ELR (cell line): ENCODE measurements around the gene EIF2A.
"Not testable (repeated sequence)": the region's sequence is repeated elsewhere in the genome, so short reads cannot be mapped to it uniquely, and the experiment has no call there.

Source experiments
- DNase-seq: peaks from one replicate; pipeline ENCODE4 v3.0.0-alpha.2; 2015; ENCODE audit warnings: low read depth

EIF2A gene

GRCh38 chr3:150602426-150603152 is 56.0 kb downstream of the EIF2A start:
- DNase-seq: no peak

- peak; percentile 94 for DNase-seq
Observed at GRCh38 chr3:150603153-150603979, 56.8 kb downstream of the EIF2A start, which contains the start of gene SELENOT. TSS of gene SELENOT (plus strand) at chr3:150603321. CDS start at chr3:150603363, 42 bp downstream.

GRCh38 chr3:150603980-150604319 is 57.4 kb downstream of the EIF2A start:
- DNase-seq: no peak

- DNase-seq: no peak
Observed at GRCh38 chr3:150605998-150606641, 59.5 kb downstream of the EIF2A start.

- DNase-seq: no peak
Observed at GRCh38 chr3:150607267-150608065, 60.9 kb downstream of the EIF2A start.

- no peak for DNase-seq
Observed at GRCh38 chr3:150609988-150610387, 63.4 kb downstream of the EIF2A start.

- DNase-seq: no peak
Observed at GRCh38 chr3:150610785-150611184, 64.2 kb downstream of the EIF2A start.

GRCh38 chr3:150611666-150612065 is 65.1 kb downstream of the EIF2A start:
- no peak for DNase-seq

GRCh38 chr3:150612494-150612893 is 65.9 kb downstream of the EIF2A start:
- no peak for DNase-seq

- no peak for DNase-seq
Observed at GRCh38 chr3:150613034-150613433, 66.4 kb downstream of the EIF2A start.

- no peak for DNase-seq
Observed at GRCh38 chr3:150613709-150614480, 67.3 kb downstream of the EIF2A start.

GRCh38 chr3:150620002-150620689 is 73.6 kb downstream of the EIF2A start:
- DNase-seq: no peak

- DNase-seq: not testable (repeated sequence)
Observed at GRCh38 chr3:150622955-150623354, 76.4 kb downstream of the EIF2A start.

- DNase-seq: no peak
Observed at GRCh38 chr3:150623945-150624344, 77.4 kb downstream of the EIF2A start.

- DNase-seq: no peak
Observed at GRCh38 chr3:150626148-150626930, 79.8 kb downstream of the EIF2A start.

- DNase-seq: no peak
Observed at GRCh38 chr3:150627557-150627956, 81.0 kb downstream of the EIF2A start.

GRCh38 chr3:150631515-150632221 is 85.1 kb downstream of the EIF2A start:
- no peak for DNase-seq

- DNase-seq: no peak
Observed at GRCh38 chr3:150635076-150635475, 88.5 kb downstream of the EIF2A start.

GRCh38 chr3:150635526-150635925 is 88.9 kb downstream of the EIF2A start:
- no peak for DNase-seq
